Loucy (cell line): Measurements from ENCODE around the gene PYGB.

ENCODE experiments used
- CTCF ChIP-seq: fragments of 200-600 bp; sonication (generic); conservative IDR thresholded peaks from 2 replicates; pipeline ENCODE4 v1.5.1; 2014; ENCODE audit warnings: mild to moderate bottlenecking, antibody characterized with exemption, low read length
- EZH2phosphoT487 ChIP-seq: fragments of 200-600 bp; IDR thresholded peaks from 2 replicates; pipeline ENCODE4 v1.6.1; 2018; ENCODE audit warnings: antibody characterized with exemption, mild to moderate bottlenecking, moderate library complexity, borderline replicate concordance

- TF ChIP-seq CTCF (no peak), EZH2phosphoT487 (no peak)
Observed at GRCh38 chr20:25213566-25214425, 34.1 kb upstream of the PYGB start.
